ENCODE measurements around the gene OSBPL6. TPM values are rescaled to one million over a fixed set of nuclear protein-coding genes. Genes with fewer than 3 reads are reported as not detected.

Gene OSBPL6
- total RNA-seq, 1 donor: 5.2 TPM

- H3K4me3 ChIP-seq (ENCODE audit: low read depth, low read length): no peak overlapping the region
- TF ChIP-seq CTCF (IDR thresholded peaks at IDR 0.05; ENCODE audit: insufficient read depth, low read length): no peak
- no peak for DNase-seq (ENCODE audit: low read depth)
Measured at GRCh38 chr2:178205853-178206521, 11.7 kb downstream of the OSBPL6 start.

GRCh38 chr2:178208336-178208735 lies 14.0 kb downstream of the OSBPL6 start:
- H3K4me3 ChIP-seq (ENCODE audit: low read depth, low read length): no peak overlapping the region
- no peak for TF ChIP-seq CTCF (IDR thresholded peaks at IDR 0.05; ENCODE audit: insufficient read depth, low read length)
- DNase-seq (ENCODE audit: low read depth): no peak

DNA sequence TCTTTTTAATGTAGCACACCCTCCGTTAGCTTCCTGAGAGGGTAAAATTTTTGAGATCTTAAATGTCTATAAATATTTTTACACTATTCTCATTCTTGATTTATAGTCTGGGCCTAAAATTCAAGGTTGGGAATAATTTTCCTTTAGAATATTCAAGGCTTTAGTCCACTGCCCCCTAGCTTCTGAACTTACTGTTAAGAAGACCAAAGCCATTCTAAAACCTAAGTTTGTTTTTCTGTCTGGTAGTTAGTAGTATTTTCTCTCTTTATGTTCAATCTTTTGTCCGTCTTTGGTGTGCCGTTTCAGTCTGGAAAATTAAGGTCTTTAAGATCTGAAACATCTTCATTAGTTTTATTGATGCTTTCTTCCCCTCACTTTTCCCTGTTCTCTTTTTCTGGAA lies 14.5 kb downstream of the OSBPL6 start:
- H3K4me3 ChIP-seq (ENCODE audit: low read depth, low read length): no peak overlapping the region
- TF ChIP-seq CTCF (IDR thresholded peaks at IDR 0.05; ENCODE audit: insufficient read depth, low read length): peak; percentile 49
- DNase-seq (ENCODE audit: low read depth): peak; percentile 34

DNA sequence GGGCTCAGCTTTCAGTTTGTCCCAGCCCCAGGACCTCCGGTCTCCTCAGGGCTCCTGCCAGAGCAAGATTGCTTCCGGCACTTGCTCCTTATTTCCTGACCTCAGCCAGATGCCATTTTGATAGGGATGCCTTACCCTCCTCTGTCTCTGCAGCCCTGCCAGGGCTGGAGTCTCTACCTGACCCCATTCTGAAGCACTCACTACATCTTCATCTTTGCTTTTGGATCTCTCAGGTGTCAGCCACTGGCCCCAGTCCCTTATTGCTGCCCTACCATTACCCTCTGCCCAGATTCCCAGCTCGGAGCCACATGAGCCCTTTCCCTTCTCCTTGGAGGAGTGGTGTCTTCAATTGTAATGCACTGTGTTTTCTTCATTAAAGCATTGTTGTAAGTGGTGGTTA lies 17.1 kb downstream of the OSBPL6 start:
- no peak overlapping the region for H3K4me3 ChIP-seq (ENCODE audit: low read depth, low read length)
- TF ChIP-seq CTCF (IDR thresholded peaks at IDR 0.05; ENCODE audit: insufficient read depth, low read length): no peak
- DNase-seq (ENCODE audit: low read depth): no peak

DNA sequence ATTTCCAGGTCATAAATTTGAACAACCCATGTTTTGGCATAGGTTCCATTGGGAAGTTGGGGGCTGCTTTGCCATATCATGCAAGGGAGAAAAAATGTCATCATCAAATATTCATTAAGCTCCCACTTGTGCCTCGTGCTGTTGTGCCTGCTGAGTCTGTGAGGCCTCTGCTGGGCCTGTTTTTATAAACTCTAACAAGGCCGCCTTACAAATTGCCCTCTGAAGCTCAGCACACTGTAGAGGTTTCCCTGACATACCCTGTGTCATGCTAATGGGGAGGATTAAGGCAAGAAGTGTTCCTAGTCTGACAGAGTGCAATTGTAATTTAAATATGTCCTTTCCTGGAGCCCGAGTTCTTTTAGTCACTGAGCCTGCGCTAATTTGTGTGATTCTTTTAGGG lies 17.6 kb downstream of the OSBPL6 start:
- no peak for TF ChIP-seq CTCF (IDR thresholded peaks at IDR 0.05; ENCODE audit: insufficient read depth, low read length)
- H3K4me3 ChIP-seq (ENCODE audit: low read depth, low read length): no peak overlapping the region
- DNase-seq (ENCODE audit: low read depth): no peak

- DNase-seq (ENCODE audit: low read depth): no peak
- H3K4me3 ChIP-seq (ENCODE audit: low read depth, low read length): no peak overlapping the region
- TF ChIP-seq CTCF (IDR thresholded peaks at IDR 0.05; ENCODE audit: insufficient read depth, low read length): no peak
Measured at GRCh38 chr2:178213991-178214390, 19.7 kb downstream of the OSBPL6 start.

- no peak for TF ChIP-seq CTCF (IDR thresholded peaks at IDR 0.05; ENCODE audit: insufficient read depth, low read length)
Measured at GRCh38 chr2:178219247-178219646, 24.9 kb downstream of the OSBPL6 start.

More at GRCh38 chr2:178219247-178219646, 24.9 kb downstream of the OSBPL6 start:
- H3K4me3 ChIP-seq (ENCODE audit: low read depth, low read length): no peak overlapping the region
- no peak for DNase-seq (ENCODE audit: low read depth)

All from fibroblast of the aortic adventitia (primary cell).